ENCODE data around the gene MAP3K6.

DNA sequence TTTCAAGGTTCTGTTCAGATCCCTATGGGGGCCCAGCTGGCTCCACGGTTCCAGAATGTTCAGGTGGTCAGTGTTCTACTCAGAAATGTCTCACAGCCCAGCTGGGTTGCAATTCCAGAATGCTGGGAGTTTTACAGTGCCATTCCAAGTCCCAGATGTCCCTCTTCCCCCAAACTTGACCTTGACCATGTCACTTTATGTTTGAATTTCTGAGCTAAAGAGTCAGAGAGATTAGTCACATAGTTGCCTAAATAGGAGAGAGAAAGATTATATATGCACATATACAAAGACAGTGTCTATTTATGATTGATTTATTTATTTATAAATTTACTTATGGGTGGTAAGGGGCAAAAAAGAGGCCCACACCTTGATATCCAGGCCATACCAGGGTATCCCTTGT is 28.2 kb upstream of the MAP3K6 start:
- TF ChIP-seq, protein P1, sequence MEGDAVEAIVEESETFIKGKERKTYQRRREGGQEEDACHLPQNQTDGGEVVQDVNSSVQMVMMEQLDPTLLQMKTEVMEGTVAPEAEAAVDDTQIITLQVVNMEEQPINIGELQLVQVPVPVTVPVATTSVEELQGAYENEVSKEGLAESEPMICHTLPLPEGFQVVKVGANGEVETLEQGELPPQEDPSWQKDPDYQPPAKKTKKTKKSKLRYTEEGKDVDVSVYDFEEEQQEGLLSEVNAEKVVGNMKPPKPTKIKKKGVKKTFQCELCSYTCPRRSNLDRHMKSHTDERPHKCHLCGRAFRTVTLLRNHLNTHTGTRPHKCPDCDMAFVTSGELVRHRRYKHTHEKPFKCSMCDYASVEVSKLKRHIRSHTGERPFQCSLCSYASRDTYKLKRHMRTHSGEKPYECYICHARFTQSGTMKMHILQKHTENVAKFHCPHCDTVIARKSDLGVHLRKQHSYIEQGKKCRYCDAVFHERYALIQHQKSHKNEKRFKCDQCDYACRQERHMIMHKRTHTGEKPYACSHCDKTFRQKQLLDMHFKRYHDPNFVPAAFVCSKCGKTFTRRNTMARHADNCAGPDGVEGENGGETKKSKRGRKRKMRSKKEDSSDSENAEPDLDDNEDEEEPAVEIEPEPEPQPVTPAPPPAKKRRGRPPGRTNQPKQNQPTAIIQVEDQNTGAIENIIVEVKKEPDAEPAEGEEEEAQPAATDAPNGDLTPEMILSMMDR (IDR thresholded peaks at IDR 0.05), result no peak
- TF ChIP-seq POLR2A (IDR thresholded peaks at IDR 0.05), result no peak

Data from esophagus squamous epithelium (tissue), 4 donors.